GM18511 (cell line): ENCODE measurements around the gene C16orf54.
"Not testable (repeated sequence)": the region's sequence is repeated elsewhere in the genome, so short reads cannot be mapped to it uniquely, and the experiment has no call there.

Source experiments
- ATAC-seq: cut with Tn5 transposase; IDR thresholded peaks from one replicate; pipeline ENCODE4 v1.9.1; 2021; ENCODE audit warnings: mild to moderate bottlenecking, moderate library complexity; ENCODE audit not compliant: unreplicated experiment

C16orf54 gene

DNA sequence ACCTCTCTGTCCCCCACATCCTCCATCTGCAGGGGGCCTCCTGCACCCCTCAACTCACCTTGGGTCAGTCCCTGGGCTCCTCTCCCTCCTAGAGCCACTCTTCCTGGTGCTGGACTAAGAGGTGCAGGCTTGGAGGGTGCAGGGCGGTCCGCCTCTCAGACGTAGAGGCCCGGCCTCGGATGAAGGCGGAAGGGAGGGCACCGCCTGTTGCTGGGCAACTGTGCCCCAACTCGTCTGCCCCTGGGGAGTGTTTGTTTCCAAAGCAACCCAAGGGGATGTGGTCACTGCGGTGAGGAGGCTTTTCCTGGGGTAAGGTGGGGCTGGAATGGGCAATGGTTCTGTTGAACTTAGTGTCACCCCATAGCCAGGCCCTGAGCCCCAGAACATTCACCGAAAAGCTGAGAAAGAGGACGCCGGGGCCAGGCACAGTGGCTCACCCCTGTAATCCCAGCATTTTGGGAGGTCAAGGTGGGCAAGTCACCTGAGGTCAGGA is at the start of gene C16orf54:
TSS of gene C16orf54 (minus strand) at position 138 of the 493 bp plus-strand sequence. CDS start 1,039 bp downstream, outside the sequence.
- ATAC-seq, result peak; percentile 93

- ATAC-seq, result no peak
Measured at GRCh38 chr16:29794231-29794710, 48.5 kb upstream of the C16orf54 start.

GRCh38 chr16:29793153-29793552 is 47.4 kb upstream of the C16orf54 start:
- ATAC-seq, result not testable (repeated sequence)

DNA sequence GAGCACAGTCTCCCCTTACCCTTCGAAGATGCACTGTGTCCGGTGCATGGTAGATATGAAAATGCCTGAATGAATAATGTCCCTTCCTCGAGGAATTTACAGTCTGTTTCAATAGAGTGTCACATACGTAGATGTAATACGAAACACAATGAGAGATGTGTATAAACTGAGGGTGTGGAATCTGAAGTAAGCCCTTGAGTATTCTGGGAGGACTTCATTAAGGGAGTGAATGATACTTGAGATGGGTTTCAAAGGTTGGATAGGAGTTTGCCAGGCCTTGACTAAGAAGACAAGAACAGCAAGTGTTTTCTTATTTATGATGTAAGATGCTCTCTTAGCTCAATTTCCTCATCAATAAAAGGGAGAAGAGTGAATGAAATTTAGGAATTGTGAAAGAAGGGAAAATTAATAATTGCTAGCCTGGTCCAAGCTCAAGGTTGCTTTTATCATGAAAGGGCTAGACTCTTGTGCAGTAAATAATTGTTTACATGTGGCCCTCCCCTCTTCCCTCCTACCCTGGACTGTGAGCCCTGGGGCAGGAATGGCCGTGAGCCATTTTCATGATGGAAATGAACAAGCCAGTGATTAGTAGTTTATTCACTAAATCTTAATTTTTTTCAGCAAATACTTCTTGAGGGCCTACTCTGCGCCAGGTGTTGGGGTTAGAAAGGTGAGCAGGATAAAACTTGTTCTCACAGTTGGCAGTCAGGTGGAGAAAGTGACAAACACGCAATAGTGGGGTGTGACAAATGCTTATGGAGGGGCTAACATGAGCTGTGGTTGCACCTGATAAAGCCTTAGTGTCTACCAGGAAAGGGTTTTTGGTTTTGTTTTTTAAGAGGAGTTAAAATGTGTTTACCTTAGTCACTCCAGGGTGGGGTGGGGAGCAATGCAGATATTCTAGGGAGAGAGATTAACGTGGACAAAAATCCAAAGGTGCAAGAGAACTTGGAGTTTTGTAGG is 46.3 kb upstream of the C16orf54 start:
- ATAC-seq, result no peak

DNA sequence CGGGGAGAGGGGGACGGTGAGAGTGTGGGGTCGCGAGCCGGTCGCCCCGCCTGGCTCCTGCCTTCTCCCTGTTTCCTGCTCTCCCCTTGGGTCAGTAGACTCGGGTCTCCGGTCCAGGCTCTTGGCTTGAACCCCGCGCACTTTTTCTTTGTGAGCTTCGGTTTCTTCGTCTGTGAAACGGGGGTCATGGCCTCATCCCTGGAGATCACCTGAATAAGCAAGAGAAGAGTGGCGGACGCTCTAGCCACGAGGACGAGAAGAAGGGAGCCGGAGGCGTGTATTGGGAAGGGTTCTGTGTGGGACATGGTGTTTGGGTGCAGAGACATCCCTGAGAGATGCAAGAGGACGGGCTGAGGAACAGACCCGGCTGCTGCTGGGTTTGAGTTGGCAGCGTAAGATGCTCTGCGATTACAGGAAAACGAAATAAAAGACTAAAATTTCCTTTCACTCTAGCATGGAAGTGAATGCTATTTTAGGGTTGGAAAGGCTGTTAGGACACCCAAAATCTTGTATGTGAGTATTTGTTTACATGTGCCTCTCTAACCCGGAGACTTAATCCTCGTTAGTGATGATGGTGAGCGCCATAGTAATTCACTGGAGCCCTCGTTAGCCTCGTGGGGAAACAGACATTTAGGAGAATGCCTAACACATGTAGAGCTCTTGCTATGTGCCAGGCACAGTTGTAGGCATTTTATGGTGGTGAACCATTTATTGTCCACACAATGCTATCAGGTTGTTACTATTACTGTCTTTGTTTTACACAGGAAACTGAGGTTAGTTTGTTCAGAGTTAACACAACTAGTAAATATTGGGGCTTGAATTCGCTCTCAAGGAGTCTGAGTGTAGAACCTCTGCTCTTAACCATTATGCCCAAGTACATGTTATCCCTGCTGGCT is 45.4 kb upstream of the C16orf54 start:
- peak; percentile 4 for ATAC-seq

- peak; percentile 96 for ATAC-seq
Measured at GRCh38 chr16:29790183-29790948, 44.6 kb upstream of the C16orf54 start, which contains the start of gene KIF22. KIF22 (plus strand) TSS chr16:29790751; CDS start chr16:29790760, 9 bp downstream.

DNA sequence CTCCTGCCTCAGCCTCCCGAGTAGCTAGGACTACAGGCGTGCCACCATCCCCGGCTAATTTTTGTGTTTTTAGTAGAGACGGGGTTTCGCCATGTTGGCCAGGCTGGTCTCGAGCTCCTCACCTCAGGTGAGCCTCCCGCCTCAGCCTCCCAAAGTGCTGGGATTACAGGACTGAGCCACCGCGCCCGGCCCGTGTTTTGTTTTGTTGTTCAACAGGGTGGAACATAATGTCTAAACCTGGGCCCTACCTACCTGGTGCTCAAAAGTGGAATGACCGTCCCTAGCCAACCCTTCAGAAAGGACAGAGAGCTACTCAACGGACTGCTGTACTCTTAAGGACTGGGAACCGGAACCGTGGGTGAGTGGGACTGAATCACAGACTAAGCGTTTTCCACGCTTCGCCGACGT is 44.0 kb upstream of the C16orf54 start:
- no peak for ATAC-seq

- not testable (repeated sequence) for ATAC-seq
Measured at GRCh38 chr16:29787155-29787554, 41.4 kb upstream of the C16orf54 start.

- no peak for ATAC-seq
Measured at GRCh38 chr16:29784901-29785500, 39.2 kb upstream of the C16orf54 start.

- no peak for ATAC-seq
Measured at GRCh38 chr16:29784157-29784556, 38.4 kb upstream of the C16orf54 start.

GRCh38 chr16:29783094-29783953 is 37.5 kb upstream of the C16orf54 start:
- ATAC-seq, result not testable (repeated sequence)

DNA sequence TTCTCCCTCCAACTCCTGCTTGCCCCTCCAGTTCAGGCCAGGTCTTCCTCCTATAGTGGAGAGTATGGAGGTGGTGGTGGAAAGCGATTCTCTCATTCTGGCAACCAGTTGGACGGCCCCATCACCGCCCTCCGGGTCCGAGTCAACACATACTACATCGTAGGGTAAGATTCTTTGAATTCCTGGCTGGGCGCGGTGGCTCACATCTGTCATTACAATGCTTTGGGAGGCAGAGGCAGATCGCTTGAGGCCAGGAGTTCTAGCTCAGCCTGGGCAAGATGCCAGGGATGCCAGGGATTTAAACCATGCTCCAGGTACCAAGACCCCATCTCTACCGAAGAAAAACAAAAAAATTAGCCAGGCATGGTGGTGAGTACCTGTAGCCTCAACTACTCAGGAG is 33.7 kb upstream of the C16orf54 start:
- no peak for ATAC-seq

GRCh38 chr16:29777576-29778350 is 32.0 kb upstream of the C16orf54 start, which contains the start of gene ZG16:
ZG16 (plus strand) TSS chr16:29778256; CDS start chr16:29779267, 1,011 bp downstream.
- no peak for ATAC-seq

DNA sequence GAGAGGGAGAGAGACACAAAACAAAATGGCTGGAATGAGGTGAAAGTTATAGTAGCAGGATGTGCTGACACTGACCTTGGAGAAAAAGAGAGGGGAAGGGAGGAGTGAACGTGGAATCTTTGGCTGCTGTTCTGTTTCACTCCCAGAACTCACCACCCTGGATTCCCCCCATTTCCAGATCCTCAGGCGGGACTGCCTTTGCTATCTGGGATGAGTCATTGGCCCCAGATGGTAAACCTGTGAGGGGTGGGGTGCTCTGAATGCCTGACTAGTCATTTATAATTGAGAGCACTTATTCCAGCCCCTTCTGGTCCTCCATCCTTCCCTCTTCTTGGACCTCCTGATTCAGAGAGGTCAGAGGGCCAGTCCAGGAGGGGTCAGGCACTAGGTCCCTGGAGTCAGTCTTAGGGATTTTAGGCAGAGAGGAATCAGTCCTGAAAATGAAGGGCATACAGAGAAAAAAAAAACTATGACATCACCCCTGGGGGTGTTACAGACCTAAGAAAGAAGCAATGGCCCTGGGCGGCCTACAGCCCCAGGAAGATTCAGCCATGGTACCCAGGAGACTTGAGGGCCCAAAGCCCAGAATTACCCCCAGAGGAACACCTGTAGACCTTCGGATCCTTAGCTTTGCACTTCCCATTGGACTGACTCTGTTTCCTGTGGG is 30.1 kb upstream of the C16orf54 start:
- ATAC-seq, result no peak

DNA sequence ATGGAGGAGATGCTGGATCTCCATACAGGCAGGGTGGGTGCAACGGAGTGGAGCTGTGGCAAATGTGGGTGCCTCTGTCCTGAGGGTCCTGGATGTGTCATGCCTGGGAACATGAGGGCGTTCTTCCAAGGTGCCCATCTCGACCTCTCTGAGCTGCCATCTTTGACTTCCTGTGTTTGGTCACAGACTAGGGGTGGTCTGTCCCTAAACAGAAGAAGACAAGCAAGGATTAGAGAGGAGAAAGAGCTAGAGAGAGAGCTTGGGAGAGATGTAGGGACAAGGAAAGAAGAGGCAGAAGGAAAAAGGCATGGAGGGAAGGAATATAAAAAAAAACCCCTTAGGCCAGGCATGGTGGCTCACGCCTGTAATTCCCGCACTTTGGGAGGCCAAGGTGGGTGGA is 28.9 kb upstream of the C16orf54 start:
- no peak for ATAC-seq

GRCh38 chr16:29772330-29772729 is 26.5 kb upstream of the C16orf54 start:
- not testable (repeated sequence) for ATAC-seq

- no peak for ATAC-seq
Measured at GRCh38 chr16:29770250-29770929, 24.6 kb upstream of the C16orf54 start.
